SH-SY5Y (cell line): ENCODE data around the gene CDH1.

ENCODE experiments used
- GATA2 ChIP-seq: IDR thresholded peaks from 2 replicates; pipeline ENCODE4 v1.6.1; 2011; ENCODE audit warnings: mild to moderate bottlenecking, low read depth, low read length
- GATA3 ChIP-seq: IDR thresholded peaks from 2 replicates; pipeline ENCODE4 v1.6.1; 2011; ENCODE audit warnings: low read depth, mild to moderate bottlenecking, low read length, moderate library complexity

DNA sequence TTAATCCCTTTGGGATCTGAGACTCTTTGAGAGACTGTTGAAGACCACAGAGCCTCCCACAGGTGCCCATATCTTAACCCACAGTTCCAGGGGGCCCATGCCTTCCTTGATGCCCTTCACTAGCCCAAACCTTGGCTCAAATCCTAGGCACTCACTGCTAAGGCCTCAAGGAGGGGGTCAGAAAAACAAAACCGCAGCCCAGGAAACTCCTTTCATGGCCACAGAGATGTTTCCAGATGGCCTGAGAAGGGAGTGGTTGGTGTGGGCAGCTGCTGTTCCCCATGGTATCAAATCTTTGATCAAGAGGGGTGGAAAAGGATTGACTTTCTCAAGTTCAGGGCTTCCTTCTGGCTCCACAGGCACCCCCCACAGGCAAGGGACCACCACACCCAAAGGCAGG lies 44.7 kb downstream of the CDH1 start:
- TF ChIP-seq GATA3 = no peak
- TF ChIP-seq GATA2 = no peak
